CD4-positive, CD25-positive, alpha-beta regulatory T cell (primary cell): ENCODE measurements around the gene YPEL4. TPM values are rescaled to one million over a fixed set of nuclear protein-coding genes. Genes with fewer than 3 reads are reported as not detected.
A peak's percentile ranks its signal among the peaks of the same experiment; 100 is the strongest.
"Not testable (repeated sequence)": the region's sequence is repeated elsewhere in the genome, so short reads cannot be mapped to it uniquely, and the experiment has no call there.

Experiments
- ATAC-seq, 2 donors: fragments of 150-1000 bp; cut with Tn5 transposase; one replicate each; pipeline ENCODE4 v1.10.0; 2021; ENCODE audit warnings: low read depth in 2 of 2, moderate number of reproducible peaks in 2 of 2, moderate library complexity in 1 of 2
- DNase-seq, 3 donors: peaks; one replicate each; pipeline versions ENCODE4 v3.0.0 to v3.0.0-alpha.2; 2012 to 2022; ENCODE audit warnings: mixed read lengths in 1 of 3
- H3K27ac ChIP-seq: one replicate; pipeline ENCODE4 v1.7.0; 2013; ENCODE audit warnings: mild to moderate bottlenecking, low read length; ENCODE audit not compliant: insufficient read depth, poor library complexity, severe bottlenecking
- H3K27me3 ChIP-seq: one replicate; pipeline ENCODE4 v1.7.0; 2013; ENCODE audit warnings: low read length; ENCODE audit not compliant: control insufficient read depth, insufficient read depth
- H3K36me3 ChIP-seq: one replicate; pipeline ENCODE4 v1.7.0; 2013; ENCODE audit warnings: mild to moderate bottlenecking, low read length, moderate library complexity; ENCODE audit not compliant: control insufficient read depth, insufficient read depth
- H3K4me1 ChIP-seq: 2 replicates; pipeline ENCODE4 v1.7.0; 2013; ENCODE audit warnings: mild to moderate bottlenecking, low read length; ENCODE audit not compliant: insufficient read depth, control insufficient read depth, poor library complexity, severe bottlenecking
- H3K4me3 ChIP-seq: one replicate; pipeline ENCODE4 v1.7.0; 2013; ENCODE audit warnings: low read depth, mild to moderate bottlenecking, low read length, moderate library complexity
- H3K9me3 ChIP-seq, 2 experiments: 1 replicate in 1 of 2; 2 replicates in 1 of 2; pipeline ENCODE4 v1.7.0; 2013; ENCODE audit warnings: low read length in 2 of 2, mild to moderate bottlenecking in 1 of 2, moderate library complexity in 1 of 2; ENCODE audit not compliant: control insufficient read depth in 2 of 2
- H3K27ac Mint-ChIP-seq, 3 donors: one replicate each; pipeline ENCODE4 v1.8.0; 2020 to 2022; ENCODE audit warnings: mild to moderate bottlenecking in 3 of 3, mixed read lengths in 3 of 3, moderate library complexity in 2 of 3
- H3K27me3 Mint-ChIP-seq: one replicate; pipeline ENCODE4 v1.8.0; 2022; ENCODE audit warnings: mild to moderate bottlenecking, mixed read lengths
- H3K36me3 Mint-ChIP-seq: one replicate; pipeline ENCODE4 v1.8.0; 2020; ENCODE audit warnings: mixed read lengths
- H3K4me1 Mint-ChIP-seq, 4 donors: one replicate each; pipeline ENCODE4 v1.8.0; 2020 to 2022; ENCODE audit warnings: mixed read lengths in 4 of 4, mild to moderate bottlenecking in 1 of 4
- H3K4me3 Mint-ChIP-seq, 4 donors: one replicate each; pipeline ENCODE4 v1.8.0; 2020 to 2022; ENCODE audit warnings: mild to moderate bottlenecking in 4 of 4, mixed read lengths in 4 of 4, moderate library complexity in 3 of 4
- H3K9me3 Mint-ChIP-seq, 7 donors: one replicate each; pipeline ENCODE4 v1.8.0; 2020 to 2022; ENCODE audit warnings: mixed read lengths in 7 of 7, mild to moderate bottlenecking in 3 of 7, moderate library complexity in 2 of 7
- polyA plus RNA-seq, 4 donors: library from polyadenylated mRNA; unstranded; fragments of 300-500 nt; fragmentation: Illumina TruSeq; gene quantifications; one replicate each; pipeline ENCODE4 v1.2.3, GENCODE V29; 2021
- total RNA-seq: library from RNA; stranded (reverse); gene quantifications from one replicate; pipeline ENCODE4 v1.2.3, GENCODE V29; 2022

Gene YPEL4
- total and polyA plus RNA-seq, 5 donors from 2014 or later: 0.13 to 0.99 (median 0.41) TPM; not detected in 2

DNA sequence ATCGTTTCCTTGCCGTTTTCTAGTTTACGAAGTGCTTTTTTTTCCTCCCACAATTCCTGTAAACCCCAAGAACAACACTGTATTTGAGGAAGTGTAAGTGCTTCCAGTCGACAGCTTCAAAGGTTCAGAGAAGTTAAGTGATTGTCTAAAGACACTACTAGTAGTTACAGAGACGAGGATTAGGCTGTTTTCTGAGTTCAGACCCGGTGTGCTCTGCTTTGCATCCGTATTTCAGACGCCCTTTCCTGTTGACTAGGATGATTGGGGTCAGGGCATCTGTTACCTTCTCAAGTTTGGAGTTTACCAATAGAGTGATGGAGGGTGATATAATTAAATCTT, 8.3 kb upstream of the YPEL4 start:
- no peaks in the 10 kb centered on the region for H3K9me3 ChIP-seq
- H3K27me3 ChIP-seq: no peaks in the 10 kb centered on the region
- DNase-seq: peak in 1 of 3 donors; percentile 36
- H3K4me3 ChIP-seq: peak overlapping the region; percentile 99
- H3K4me1 ChIP-seq: peaks cover 22% of the 10 kb centered on the region
- peaks cover 5% of the 10 kb centered on the region for H3K27me3 Mint-ChIP-seq
- H3K36me3 ChIP-seq: peaks cover 34% of the 10 kb centered on the region
- H3K27ac ChIP-seq: peak overlapping the region; percentile 92
- H3K4me1 Mint-ChIP-seq: peaks cover 5 to 50% (median 25%) of the 10 kb centered on the region in 4 donors
- peak overlapping the region; percentile 93 to 99 (median 97) for H3K4me3 Mint-ChIP-seq
- ATAC-seq: no peak
- no peaks in the 10 kb centered on the region for H3K9me3 Mint-ChIP-seq
- peaks cover 29% of the 10 kb centered on the region for H3K36me3 Mint-ChIP-seq
- peak overlapping the region; percentile 93 to 95 (median 95) for H3K27ac Mint-ChIP-seq

DNA sequence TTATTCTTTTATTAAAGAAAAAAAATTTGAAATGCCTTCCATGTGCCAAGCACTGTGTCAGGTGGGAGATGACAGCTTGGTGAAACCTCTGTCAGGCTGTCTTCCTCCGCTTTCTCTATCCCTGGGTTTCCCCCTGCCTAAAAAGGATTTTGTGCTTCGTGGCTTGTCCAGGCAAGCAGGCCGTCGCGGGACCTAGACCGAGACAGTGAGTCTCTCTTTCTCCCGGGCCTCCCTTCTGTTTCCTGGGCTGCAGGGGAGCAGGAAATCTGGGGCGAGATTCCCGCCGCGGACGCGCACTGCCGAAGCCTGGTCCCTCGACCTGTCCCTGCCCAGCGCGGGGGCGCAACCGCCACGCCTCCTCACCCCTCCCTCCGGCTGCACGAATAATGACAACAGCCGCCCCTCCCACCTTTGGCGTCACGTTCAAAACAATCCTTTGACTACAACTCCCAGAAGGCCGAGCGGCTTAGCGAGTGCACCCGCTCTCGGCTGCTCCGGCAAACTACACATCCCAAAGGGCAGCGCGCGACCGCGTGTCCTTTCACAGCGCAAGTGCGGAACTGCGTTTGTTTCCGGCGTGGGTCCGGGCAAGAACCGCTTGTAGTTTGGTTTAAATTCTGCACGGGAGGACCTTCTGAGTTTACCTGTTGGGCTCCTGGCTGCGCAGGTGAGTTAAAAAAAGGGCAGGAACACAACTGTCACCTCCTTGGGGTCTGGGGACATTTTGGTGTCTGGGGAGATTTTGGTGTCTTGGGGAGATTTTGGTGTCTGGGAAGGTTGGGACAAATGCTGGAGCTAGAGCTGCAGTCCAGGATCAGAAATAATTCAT, 7.7 kb upstream of the YPEL4 start, which contains the start of gene CLP1:
TSS of gene CLP1 (plus strand) at position 569 of the 829 bp plus-strand sequence. CDS start 1,715 bp downstream, outside the sequence.
- H3K4me1 Mint-ChIP-seq: peaks cover 5 to 52% (median 25%) of the 10 kb centered on the region in 4 donors
- peak within 1 kb of the TSS; percentile 93 to 95 (median 95) for H3K27ac Mint-ChIP-seq

GRCh38 chr11:57656885-57657193, 7.1 kb upstream of the YPEL4 start:
- Histone ChIP-seq H3K27me3 (no peaks in the 10 kb centered on the region), H3K4me3 (peak overlapping the region; percentile 83), H3K4me1 (peaks cover 22% of the 10 kb centered on the region), H3K27ac (peak overlapping the region; percentile 92), H3K9me3 (no peaks in the 10 kb centered on the region), H3K36me3 (peaks cover 25% of the 10 kb centered on the region)
- Mint-ChIP-seq H3K27ac (peak overlapping the region; percentile 93 to 95 (median 95)), H3K4me1 (peaks cover 5 to 49% (median 23%) of the 10 kb centered on the region in 4 donors), H3K9me3 (no peaks in the 10 kb centered on the region), H3K36me3 (peaks cover 20% of the 10 kb centered on the region), H3K27me3 (peaks cover 5% of the 10 kb centered on the region), H3K4me3 (peak overlapping the region; percentile 93 to 99 (median 97))
- DNase-seq (no peak), ATAC-seq (no peak)

More for the DNA sequence above, 7.7 kb upstream of the YPEL4 start, which contains the start of gene CLP1:
- peak within 1 kb of the TSS; percentile 99 for H3K4me3 ChIP-seq
- H3K9me3 ChIP-seq: no peaks in the 10 kb centered on the region
- H3K27me3 Mint-ChIP-seq: peaks cover 5% of the 10 kb centered on the region
- peaks cover 22% of the 10 kb centered on the region for H3K4me1 ChIP-seq
- ATAC-seq (peak; percentile 98 to 99), DNase-seq (peak; percentile 98 to 99 (median 99))
- H3K27me3 ChIP-seq: no peaks in the 10 kb centered on the region
- H3K4me3 Mint-ChIP-seq: peak within 1 kb of the TSS; percentile 93 to 99 (median 97)
- H3K27ac ChIP-seq: peak within 1 kb of the TSS; percentile 92
- no peaks in the 10 kb centered on the region for H3K9me3 Mint-ChIP-seq
- peaks cover 23% of the 10 kb centered on the region for H3K36me3 Mint-ChIP-seq
- peaks cover 30% of the 10 kb centered on the region for H3K36me3 ChIP-seq

DNA sequence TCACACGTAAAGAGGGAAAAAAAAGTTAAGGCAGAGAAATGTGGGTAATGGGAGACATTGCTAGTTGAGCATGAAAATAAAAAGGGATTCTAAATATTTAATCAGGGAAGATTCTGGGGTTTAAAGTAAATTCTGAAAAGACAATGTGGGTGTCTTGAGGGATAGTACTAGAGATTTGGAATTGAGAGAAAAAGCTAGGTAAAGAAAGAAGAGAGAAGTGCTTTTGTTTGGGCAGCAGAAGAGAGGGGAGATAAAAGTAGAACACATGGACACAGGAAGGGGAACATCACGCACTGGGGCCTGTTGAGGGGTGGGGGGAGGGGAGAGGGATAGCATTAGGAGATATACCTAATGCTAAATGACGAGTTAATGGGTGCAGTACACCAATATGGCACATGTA, 3.5 kb upstream of the YPEL4 start:
- peak overlapping the region in 1 of 3 donors; percentile 74 for H3K27ac Mint-ChIP-seq
- peaks cover 33% of the 10 kb centered on the region for H3K4me1 ChIP-seq
- no peaks in the 10 kb centered on the region for H3K9me3 Mint-ChIP-seq
- no peak overlapping the region for H3K27ac ChIP-seq
- peaks cover 10% of the 10 kb centered on the region for H3K27me3 ChIP-seq
- no peak overlapping the region for H3K4me3 ChIP-seq
- DNase-seq (no peak), ATAC-seq (no peak)
- peaks cover under 1% of the 10 kb centered on the region for H3K36me3 Mint-ChIP-seq
- no peaks in the 10 kb centered on the region for H3K36me3 ChIP-seq
- H3K4me3 Mint-ChIP-seq: peak overlapping the region in 1 of 4 donors; percentile 11
- H3K9me3 ChIP-seq: no peaks in the 10 kb centered on the region
- peaks cover 27% of the 10 kb centered on the region for H3K27me3 Mint-ChIP-seq
- peaks cover 5 to 45% (median 28%) of the 10 kb centered on the region in 4 donors for H3K4me1 Mint-ChIP-seq

- H3K27me3 ChIP-seq: peaks cover 14% of the 10 kb centered on the region
These were observed 3.0 kb upstream of the YPEL4 start for GRCh38 chr11:57652662-57653061.

DNA sequence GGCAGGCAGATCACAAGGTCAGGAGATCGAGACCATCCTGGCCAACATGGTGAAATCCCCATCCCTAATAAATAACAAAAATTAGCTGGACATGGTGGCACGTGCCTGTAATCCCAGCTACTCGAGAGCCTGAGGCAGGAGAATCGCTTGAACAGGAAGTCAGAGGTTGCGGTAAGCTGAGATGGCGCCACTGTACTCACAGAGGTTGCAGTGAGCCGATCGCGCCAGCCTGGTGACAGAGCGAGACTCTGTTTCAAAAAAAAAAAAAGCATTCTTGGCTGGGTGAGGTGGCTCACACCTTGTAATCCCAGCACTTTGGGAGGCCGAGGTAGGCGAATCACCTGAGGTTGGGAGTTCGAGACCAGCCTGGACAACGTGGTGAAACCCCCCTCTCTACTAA, 2.5 kb upstream of the YPEL4 start:
- Histone ChIP-seq H3K4me3 (peak overlapping the region; percentile 41), H3K4me1 (peaks cover 29% of the 10 kb centered on the region), H3K27me3 (peaks cover 18% of the 10 kb centered on the region)
- Mint-ChIP-seq H3K4me1 (peaks cover 0 to 46% (median 25%) of the 10 kb centered on the region in 4 donors), H3K27ac (peak overlapping the region in 2 of 3 donors; percentile 12 to 79), H3K4me3 (peak overlapping the region; percentile 11 to 83 (median 64)), H3K27me3 (peaks cover 31% of the 10 kb centered on the region)
- not testable (repeated sequence) for ATAC-seq, H3K36me3 Mint-ChIP-seq, H3K9me3 Mint-ChIP-seq, H3K27ac ChIP-seq, H3K9me3 ChIP-seq, H3K36me3 ChIP-seq
- peak in 2 of 3 donors; percentile 28 to 41 for DNase-seq

More at GRCh38 chr11:57652662-57653061, 3.0 kb upstream of the YPEL4 start:
- peaks cover 31% of the 10 kb centered on the region for H3K4me1 ChIP-seq
- Mint-ChIP-seq H3K27me3 (peaks cover 30% of the 10 kb centered on the region), H3K27ac (peak overlapping the region; percentile 12 to 79 (median 74)), H3K4me1 (peaks cover 4 to 46% (median 28%) of the 10 kb centered on the region in 4 donors), H3K36me3 (no peaks in the 10 kb centered on the region), H3K4me3 (peak overlapping the region; percentile 11 to 83 (median 64)), H3K9me3 (no peaks in the 10 kb centered on the region)
- H3K9me3 ChIP-seq: no peaks in the 10 kb centered on the region
- H3K4me3 ChIP-seq: peak overlapping the region; percentile 41
- ATAC-seq (no peak), DNase-seq (no peak)
- no peaks in the 10 kb centered on the region for H3K36me3 ChIP-seq
- no peak overlapping the region for H3K27ac ChIP-seq

GRCh38 chr11:57651408-57651807, 1.7 kb upstream of the YPEL4 start:
- H3K9me3 Mint-ChIP-seq: peaks cover 0 to 4% (median 0%) of the 10 kb centered on the region in 7 donors
- Histone ChIP-seq H3K4me3 (no peak overlapping the region), H3K27me3 (peaks cover 22% of the 10 kb centered on the region), H3K4me1 (peaks cover 24% of the 10 kb centered on the region), H3K27ac (no peak overlapping the region), H3K36me3 (no peaks in the 10 kb centered on the region), H3K9me3 (no peaks in the 10 kb centered on the region)
- H3K36me3 Mint-ChIP-seq: no peaks in the 10 kb centered on the region
- DNase-seq (no peak), ATAC-seq (no peak)
- H3K27me3 Mint-ChIP-seq: peaks cover 39% of the 10 kb centered on the region
- peaks cover 0 to 42% (median 18%) of the 10 kb centered on the region in 4 donors for H3K4me1 Mint-ChIP-seq
- H3K4me3 Mint-ChIP-seq: peak overlapping the region in 1 of 4 donors; percentile 83
- peak overlapping the region in 1 of 3 donors; percentile 71 for H3K27ac Mint-ChIP-seq
